H9 (cell line): Measurements from ENCODE around the gene SREBF2. TPM values are rescaled to one million over a fixed set of nuclear protein-coding genes. Genes with fewer than 3 reads are reported as not detected.

Experiments used
- DNase-seq: peaks from one replicate; pipeline ENCODE4 v3.0.0-alpha.2; 2017
- H2AFZ ChIP-seq: one replicate; pipeline ENCODE4 v1.6.1; 2013; ENCODE audit warnings: mild to moderate bottlenecking, low read length, control low read depth, moderate library complexity
- H2AK5ac ChIP-seq: 2 replicates; pipeline ENCODE4 v1.6.1; 2013; ENCODE audit warnings: low read length, control low read depth, mixed read lengths; ENCODE audit not compliant: insufficient read length
- H2BK120ac ChIP-seq: one replicate; pipeline ENCODE4 v1.6.1; 2013; ENCODE audit warnings: low read depth, mild to moderate bottlenecking, low read length, control low read depth, inconsistent platforms; ENCODE audit not compliant: poor library complexity, severe bottlenecking
- H2BK12ac ChIP-seq: 2 replicates; pipeline ENCODE4 v1.6.1; 2013; ENCODE audit warnings: low read length, control low read depth, mixed read lengths, low read depth; ENCODE audit not compliant: insufficient read length
- H2BK15ac ChIP-seq: 2 replicates; pipeline ENCODE4 v1.6.1; 2013; ENCODE audit warnings: low read depth, low read length, control low read depth
- H2BK20ac ChIP-seq: one replicate; pipeline ENCODE4 v1.6.1; 2013; ENCODE audit warnings: low read depth, mild to moderate bottlenecking, low read length, control low read depth, inconsistent platforms; ENCODE audit not compliant: poor library complexity, severe bottlenecking
- H2BK5ac ChIP-seq: 2 replicates; pipeline ENCODE4 v1.6.1; 2013; ENCODE audit warnings: low read length, control low read depth, mixed read lengths; ENCODE audit not compliant: insufficient read length
- H3K14ac ChIP-seq: 2 replicates; pipeline ENCODE4 v1.6.1; 2013; ENCODE audit warnings: low read length, control low read depth; ENCODE audit not compliant: insufficient read depth
- H3K18ac ChIP-seq: 2 replicates; pipeline ENCODE4 v1.6.1; 2013; ENCODE audit warnings: low read depth, mild to moderate bottlenecking, mixed read lengths, low read length, control low read depth; ENCODE audit not compliant: insufficient read length
- H3K23ac ChIP-seq: 2 replicates; pipeline ENCODE4 v1.6.1; 2013; ENCODE audit warnings: low read length, control low read depth, mixed read lengths, low read depth; ENCODE audit not compliant: insufficient read length
- H3K23me2 ChIP-seq: 2 replicates; pipeline ENCODE4 v1.6.1; 2013; ENCODE audit warnings: low read depth, mild to moderate bottlenecking, mixed read lengths, low read length, control low read depth; ENCODE audit not compliant: insufficient read length, poor library complexity, severe bottlenecking
- H3K27ac ChIP-seq: 2 replicates; pipeline ENCODE4 v1.5.1; 2013; ENCODE audit warnings: low read length, control low read depth, mixed read lengths, low read depth; ENCODE audit not compliant: insufficient read length
- H3K27me3 ChIP-seq: 2 replicates; pipeline ENCODE4 v1.6.1; 2013; ENCODE audit warnings: low read length, control low read depth, inconsistent platforms; ENCODE audit not compliant: insufficient read depth
- H3K4ac ChIP-seq: 2 replicates; pipeline ENCODE4 v1.6.1; 2013; ENCODE audit warnings: low read depth, mild to moderate bottlenecking, control low read depth, inconsistent platforms, low read length, moderate library complexity
- H3K4me1 ChIP-seq: 2 replicates; pipeline ENCODE4 v1.6.1; 2013; ENCODE audit warnings: low read length, control low read depth, inconsistent platforms; ENCODE audit not compliant: insufficient read depth
- H3K4me2 ChIP-seq: 2 replicates; pipeline ENCODE4 v1.6.1; 2013; ENCODE audit warnings: low read length, control low read depth, mixed read lengths; ENCODE audit not compliant: insufficient read length, insufficient read depth
- H3K56ac ChIP-seq: 2 replicates; pipeline ENCODE4 v1.6.1; 2013; ENCODE audit warnings: low read depth, mild to moderate bottlenecking, mixed read lengths, low read length, control low read depth; ENCODE audit not compliant: insufficient read length
- H3K79me1 ChIP-seq: 2 replicates; pipeline ENCODE4 v1.6.1; 2013; ENCODE audit warnings: low read depth, mild to moderate bottlenecking, moderate library complexity, low read length, control low read depth, inconsistent platforms; ENCODE audit not compliant: insufficient read depth, poor library complexity, severe bottlenecking
- H3K79me2 ChIP-seq: 2 replicates; pipeline ENCODE4 v1.6.1; 2013; ENCODE audit warnings: low read length, control low read depth, inconsistent platforms; ENCODE audit not compliant: insufficient read depth
- H3K9ac ChIP-seq: 2 replicates; pipeline ENCODE4 v1.6.1; 2013; ENCODE audit warnings: low read length, control low read depth, mixed read lengths; ENCODE audit not compliant: insufficient read length; ENCODE audit errors: extremely low read depth
- H3K9me3 ChIP-seq: one replicate; pipeline ENCODE4 v1.6.1; 2013; ENCODE audit warnings: low read depth, low read length, inconsistent platforms; ENCODE audit not compliant: control insufficient read depth
- H3T11ph ChIP-seq: one replicate; pipeline ENCODE4 v1.6.1; 2013; ENCODE audit warnings: mild to moderate bottlenecking, low read length, control low read depth, inconsistent platforms
- H4K20me1 ChIP-seq: one replicate; pipeline ENCODE4 v1.6.1; 2013; ENCODE audit not compliant: control insufficient read depth, insufficient read length, insufficient read depth
- H4K5ac ChIP-seq: 2 replicates; pipeline ENCODE4 v1.6.1; 2013; ENCODE audit warnings: low read depth, mild to moderate bottlenecking, mixed read lengths, low read length, control low read depth; ENCODE audit not compliant: insufficient read length
- H4K8ac ChIP-seq: replicated peaks from 2 replicates; pipeline ENCODE4 v1.6.1; 2013; ENCODE audit warnings: low read length, control low read depth, mixed read lengths, low read depth; ENCODE audit not compliant: insufficient read length
- H4K91ac ChIP-seq: 2 replicates; pipeline ENCODE4 v1.6.1; 2013; ENCODE audit warnings: low read depth, mild to moderate bottlenecking, moderate library complexity, mixed read lengths, low read length, control low read depth; ENCODE audit not compliant: insufficient read length
- H3K27ac Mint-ChIP-seq, 3 experiments: 2 replicates in 2 of 3; 3 replicates in 1 of 3; pipeline ENCODE4 v1.8.0; 2020 to 2021; ENCODE audit warnings: mixed read lengths in 3 of 3, mild to moderate bottlenecking in 1 of 3, moderate library complexity in 1 of 3
- H3K27me3 Mint-ChIP-seq: 2 replicates; pipeline ENCODE4 v1.8.0; 2021; ENCODE audit warnings: low read depth, mild to moderate bottlenecking, moderate library complexity, mixed read lengths
- H3K36me3 Mint-ChIP-seq, 3 experiments: 2 replicates in 2 of 3; 3 replicates in 1 of 3; pipeline ENCODE4 v1.8.0; 2020 to 2021; ENCODE audit warnings: low read depth in 3 of 3, mixed read lengths in 3 of 3; ENCODE audit not compliant: insufficient read depth in 1 of 3
- H3K4me1 Mint-ChIP-seq, 2 experiments: 2 replicates each; pipeline ENCODE4 v1.8.0; 2020; ENCODE audit warnings: mixed read lengths in 2 of 2
- H3K4me3 Mint-ChIP-seq, 2 experiments: 2 replicates in 1 of 2; 3 replicates in 1 of 2; pipeline ENCODE4 v1.8.0; 2020 to 2021; ENCODE audit warnings: mild to moderate bottlenecking in 2 of 2, mixed read lengths in 2 of 2, moderate library complexity in 1 of 2
- H3K9me3 Mint-ChIP-seq, 2 experiments: 2 replicates in 1 of 2; 3 replicates in 1 of 2; pipeline ENCODE4 v1.8.0; 2020; ENCODE audit warnings: mild to moderate bottlenecking in 2 of 2, mixed read lengths in 2 of 2, moderate library complexity in 1 of 2
- WGBS: extraction: QIAGEN DNeasy Blood & Tissue Kit; methylation state at CpG from one replicate; pipeline ENCODE4 v1.1.7; 2013; ENCODE audit warnings: missing lambda C conversion rate, low lambda C conversion rate, mixed read lengths; ENCODE audit not compliant: insufficient read length; ENCODE audit errors: extremely low coverage; 5-methylcytosine and 5-hydroxymethylcytosine counted together
- total RNA-seq: library from RNA; stranded (reverse); gene quantifications from 2 replicates; pipeline ENCODE4 v1.2.1, GENCODE V29; 2021
- TF ChIP-seq, protein P1 (sequence below): fragments of 200-600 bp; sonication (generic); conservative IDR thresholded peaks from 3 replicates; pipeline ENCODE4 v1.8.0; 2021; ENCODE audit warnings: antibody characterized with exemption, mild to moderate bottlenecking

SREBF2 gene
- total RNA-seq, 1 experiment from 2014 or later = 146 TPM

- TF ChIP-seq, protein P1, sequence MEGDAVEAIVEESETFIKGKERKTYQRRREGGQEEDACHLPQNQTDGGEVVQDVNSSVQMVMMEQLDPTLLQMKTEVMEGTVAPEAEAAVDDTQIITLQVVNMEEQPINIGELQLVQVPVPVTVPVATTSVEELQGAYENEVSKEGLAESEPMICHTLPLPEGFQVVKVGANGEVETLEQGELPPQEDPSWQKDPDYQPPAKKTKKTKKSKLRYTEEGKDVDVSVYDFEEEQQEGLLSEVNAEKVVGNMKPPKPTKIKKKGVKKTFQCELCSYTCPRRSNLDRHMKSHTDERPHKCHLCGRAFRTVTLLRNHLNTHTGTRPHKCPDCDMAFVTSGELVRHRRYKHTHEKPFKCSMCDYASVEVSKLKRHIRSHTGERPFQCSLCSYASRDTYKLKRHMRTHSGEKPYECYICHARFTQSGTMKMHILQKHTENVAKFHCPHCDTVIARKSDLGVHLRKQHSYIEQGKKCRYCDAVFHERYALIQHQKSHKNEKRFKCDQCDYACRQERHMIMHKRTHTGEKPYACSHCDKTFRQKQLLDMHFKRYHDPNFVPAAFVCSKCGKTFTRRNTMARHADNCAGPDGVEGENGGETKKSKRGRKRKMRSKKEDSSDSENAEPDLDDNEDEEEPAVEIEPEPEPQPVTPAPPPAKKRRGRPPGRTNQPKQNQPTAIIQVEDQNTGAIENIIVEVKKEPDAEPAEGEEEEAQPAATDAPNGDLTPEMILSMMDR = no peak
- no peak for DNase-seq
- Histone ChIP-seq H3K27ac (no peak overlapping the region), H2AFZ (no peak overlapping the region), H3K23ac (no peak overlapping the region), H4K8ac (no peak overlapping the region), H2BK12ac (no peak overlapping the region), H3K4me1 (peaks cover 6% of the 10 kb centered on the region; the same call in 1 of the 2 replicates), H3K4ac (no peak overlapping the region), H2BK15ac (no peak overlapping the region), H3K27me3 (no peaks in the 10 kb centered on the region), H2BK20ac (no peak overlapping the region), H3K56ac (no peak overlapping the region), H3K4me2 (peak overlapping the region; percentile 90), H3K23me2 (peaks cover 15% of the 10 kb centered on the region), H2BK120ac (no peak overlapping the region), H4K91ac (no peak overlapping the region), H4K5ac (no peak overlapping the region), H3K79me2 (peaks cover 9% of the 10 kb centered on the region; the same call in 1 of the 2 replicates), H3T11ph (no peak overlapping the region), H3K9ac (no peak overlapping the region), H3K18ac (no peak overlapping the region), H2BK5ac (no peak overlapping the region), H3K9me3 (no peaks in the 10 kb centered on the region), H3K79me1 (peaks cover 6% of the 10 kb centered on the region), H4K20me1 (no peaks in the 10 kb centered on the region), H2AK5ac (no peak overlapping the region), H3K14ac (no peak overlapping the region)
- peak overlapping the region; percentile 92 to 97 for H3K4me3 Mint-ChIP-seq
- no peak overlapping the region for H3K27ac Mint-ChIP-seq
- peaks cover 32 to 33% of the 10 kb centered on the region in 2 experiments for H3K4me1 Mint-ChIP-seq
- no CpG with 5 or more reads among the region's 2 CpGs for WGBS
- H3K36me3 Mint-ChIP-seq = peaks cover 4 to 13% (median 5%) of the 10 kb centered on the region in 3 experiments; a peak in 6 of 7 replicates
- no peaks in the 10 kb centered on the region for H3K9me3 Mint-ChIP-seq
- no peaks in the 10 kb centered on the region for H3K27me3 Mint-ChIP-seq
Measured at GRCh38 chr22:41801886-41802285, 31.0 kb upstream of the SREBF2 start.
